WERI-Rb-1 (cell line): ENCODE results near the gene EFHD2.

Experiments
- DNase-seq: peaks from one replicate; pipeline ENCODE4 v3.0.0-alpha.2; 2020
- H3K27ac ChIP-seq: fragments of 250-450 bp; sonication (Bioruptor Pico); 2 replicates; pipeline ENCODE4 v1.5.1; 2020; ENCODE audit warnings: mild to moderate bottlenecking, moderate library complexity
- H3K27me3 ChIP-seq: fragments of 250-450 bp; sonication (Bioruptor Pico); 2 replicates; pipeline ENCODE4 v1.5.1; 2021; ENCODE audit warnings: mild to moderate bottlenecking, low read depth, moderate library complexity; ENCODE audit not compliant: insufficient read depth, severe bottlenecking
- H3K36me3 ChIP-seq: fragments of 250-450 bp; sonication (Bioruptor Pico); 2 replicates; pipeline ENCODE4 v1.5.1; 2020; ENCODE audit warnings: mild to moderate bottlenecking, moderate library complexity
- H3K4me3 ChIP-seq: 2 replicates; pipeline ENCODE4 v1.5.1; 2011; ENCODE audit warnings: low read depth, mild to moderate bottlenecking, control low read depth, low read length
- H3K9me3 ChIP-seq: fragments of 250-450 bp; sonication (Bioruptor Pico); 2 replicates; pipeline ENCODE4 v1.5.1; 2021; ENCODE audit warnings: mild to moderate bottlenecking, moderate library complexity; ENCODE audit not compliant: severe bottlenecking
- CTCF ChIP-seq: IDR thresholded peaks from 2 replicates; pipeline ENCODE4 v1.5.1; 2011; ENCODE audit warnings: low read depth, mild to moderate bottlenecking, control low read depth, inconsistent platforms, low read length

The EFHD2 gene

GRCh38 chr1:15428815-15429435 lies 19.2 kb downstream of the EFHD2 start:
- Histone ChIP-seq H3K36me3 (peaks cover 72% of the 10 kb centered on the region), H3K4me3 (no peak overlapping the region), H3K27ac (no peak overlapping the region), H3K9me3 (no peaks in the 10 kb centered on the region), H3K27me3 (no peaks in the 10 kb centered on the region)
- TF ChIP-seq CTCF, result no peak
- DNase-seq, result no peak

GRCh38 chr1:15429701-15430149 lies 20.0 kb downstream of the EFHD2 start:
- Histone ChIP-seq H3K9me3 (no peaks in the 10 kb centered on the region), H3K27me3 (no peaks in the 10 kb centered on the region), H3K27ac (peak overlapping the region; percentile 33; the same call in 1 of the 2 replicates), H3K36me3 (peaks cover 69% of the 10 kb centered on the region), H3K4me3 (no peak overlapping the region)
- no peak for TF ChIP-seq CTCF
- no peak for DNase-seq

GRCh38 chr1:15430787-15431570 lies 21.3 kb downstream of the EFHD2 start:
- no peaks in the 10 kb centered on the region for H3K9me3 ChIP-seq
- H3K27me3 ChIP-seq, result no peaks in the 10 kb centered on the region
- H3K4me3 ChIP-seq, result no peak overlapping the region
- peak; percentile 96 for TF ChIP-seq CTCF
- peaks cover 60% of the 10 kb centered on the region for H3K36me3 ChIP-seq
- DNase-seq, result peak; percentile 82
- H3K27ac ChIP-seq, result peak overlapping the region; percentile 93

- Histone ChIP-seq H3K9me3 (no peaks in the 10 kb centered on the region), H3K27ac (peak overlapping the region; percentile 93), H3K4me3 (no peak overlapping the region), H3K36me3 (peaks cover 54% of the 10 kb centered on the region), H3K27me3 (no peaks in the 10 kb centered on the region)
- no peak for DNase-seq
- no peak for TF ChIP-seq CTCF
Observed at GRCh38 chr1:15431571-15431948, 21.9 kb downstream of the EFHD2 start.

GRCh38 chr1:15432324-15432723 lies 22.6 kb downstream of the EFHD2 start:
- H3K27ac ChIP-seq, result peak overlapping the region; percentile 93
- peak; percentile 94 for DNase-seq
- no peak for TF ChIP-seq CTCF

More at GRCh38 chr1:15432324-15432723, 22.6 kb downstream of the EFHD2 start:
- Histone ChIP-seq H3K27me3 (no peaks in the 10 kb centered on the region), H3K4me3 (no peak overlapping the region), H3K36me3 (peaks cover 46% of the 10 kb centered on the region), H3K9me3 (no peaks in the 10 kb centered on the region)
